GM10266 (cell line): ENCODE data around the gene PARP3.

Source experiments
- DNase-seq: peaks from one replicate; pipeline ENCODE4 v3.0.0; 2012; ENCODE audit errors: extremely low spot score
- CTCF ChIP-seq: IDR thresholded peaks from 2 replicates; pipeline ENCODE4 v1.5.1; 2012; ENCODE audit warnings: mild to moderate bottlenecking, low read depth; ENCODE audit not compliant: control insufficient read depth, insufficient read depth; ENCODE audit errors: missing control alignments

Gene PARP3

GRCh38 chr3:51941463-51941797, 733 bp upstream of the PARP3 start:
- no peak for DNase-seq
- TF ChIP-seq CTCF: no peak

- DNase-seq: peak; percentile 86
- no peak for TF ChIP-seq CTCF
These were observed 664 bp downstream of the PARP3 start for GRCh38 chr3:51942603-51943450.

GRCh38 chr3:51943451-51944391, 1.6 kb downstream of the PARP3 start:
- no peak for DNase-seq
- TF ChIP-seq CTCF: no peak

GRCh38 chr3:51944451-51945021, 2.4 kb downstream of the PARP3 start:
- no peak for DNase-seq
- TF ChIP-seq CTCF: no peak

GRCh38 chr3:51945031-51945840, 3.1 kb downstream of the PARP3 start:
- DNase-seq: no peak
- no peak for TF ChIP-seq CTCF

GRCh38 chr3:51945926-51946705, 4.0 kb downstream of the PARP3 start:
- no peak for DNase-seq

More at GRCh38 chr3:51945926-51946705, 4.0 kb downstream of the PARP3 start:
- TF ChIP-seq CTCF: no peak
